Upper lobe of left lung (tissue), 6 donors: ENCODE results near the gene AKAP8L. TPM values are rescaled to one million over a fixed set of nuclear protein-coding genes. Genes with fewer than 3 reads are reported as not detected.
A peak's percentile ranks its signal among the peaks of the same experiment; 100 is the strongest.
"Not testable (repeated sequence)": the region's sequence is repeated elsewhere in the genome, so short reads cannot be mapped to it uniquely, and the experiment has no call there.

ENCODE experiments used
- ATAC-seq, 2 donors: fragments of 200-7000 bp; cut with Tn5 transposase; one replicate each; pipeline ENCODE4 v1.9.1; 2022; ENCODE audit warnings: mild to moderate bottlenecking in 2 of 2, moderate library complexity in 2 of 2; ENCODE audit not compliant: low FRiP score in 2 of 2
- DNase-seq, 2 donors: peaks; one replicate each; pipeline ENCODE4 v3.0.0-alpha.2; 2019 to 2020
- H3K27ac ChIP-seq, 4 donors: fragments of 200-600 bp; sonication (generic); one replicate each; pipeline ENCODE4 v1.5.1; 2016 to 2019
- H3K27me3 ChIP-seq, 4 donors: fragments of 200-600 bp; sonication (generic); one replicate each; pipeline ENCODE4 v1.5.1; 2017 to 2019
- H3K36me3 ChIP-seq, 4 donors: fragments of 200-600 bp; sonication (generic); one replicate each; pipeline ENCODE4 v1.5.1; 2016 to 2019
- H3K4me1 ChIP-seq, 4 donors: fragments of 200-600 bp; sonication (generic); one replicate each; pipeline ENCODE4 v1.5.1; 2018 to 2019
- H3K4me3 ChIP-seq, 4 donors: fragments of 200-600 bp; sonication (generic); one replicate each; pipeline ENCODE4 v1.5.1; 2017 to 2019; ENCODE audit warnings: mild to moderate bottlenecking in 2 of 4, moderate library complexity in 1 of 4
- H3K9me3 ChIP-seq, 4 donors: fragments of 200-600 bp; sonication (generic); one replicate each; pipeline ENCODE4 v1.5.1; 2018 to 2019
- CTCF ChIP-seq, 6 experiments: fragments of 450-650 bp in 4 of 6; fragments of 200-600 bp in 2 of 6; sonication (generic) in 2 of 6; IDR thresholded peaks; one replicate each; pipeline ENCODE4 v1.5.1; 2016 to 2019; ENCODE audit warnings: antibody characterized with exemption in 6 of 6
- EP300 ChIP-seq, 4 donors: sonication (generic); formaldehyde crosslinking; IDR thresholded peaks; one replicate each; pipeline ENCODE4 v1.5.1; 2017; ENCODE audit warnings: antibody characterized with exemption in 4 of 4, control low read depth in 2 of 4
- POLR2A ChIP-seq, 4 donors: fragments of 450-650 bp; IDR thresholded peaks; one replicate each; pipeline ENCODE4 v1.5.1; 2016 to 2017; ENCODE audit warnings: antibody characterized with exemption in 4 of 4, mild to moderate bottlenecking in 2 of 4
- POLR2AphosphoS5 ChIP-seq, 2 donors: sonication (generic); formaldehyde crosslinking; IDR thresholded peaks; one replicate each; pipeline ENCODE4 v1.5.1; 2017; ENCODE audit warnings: antibody characterized with exemption in 2 of 2
- WGBS, 2 donors: methylation state at CpG; one replicate each; pipeline ENCODE4 v1.1.5; 2017 to 2018; 5-methylcytosine and 5-hydroxymethylcytosine counted together
- total RNA-seq, 6 donors: library from RNA; depleted of rRNA in 4 of 6; stranded (reverse); fragments of >200 nt in 4 of 6; gene quantifications; one replicate each; pipeline versions ENCODE4 v1.1.0 to v1.2.1, GENCODE V29; 2016 to 2021
- donor health status: DM: no; HTN: no; CAD: no; lungs with moderate emphysema.
- donor health status: DM: no; HTN: yes; CAD: no; lungs with severe emphysema.

The AKAP8L gene
- total RNA-seq, 6 donors from 2014 or later: 79.8 to 476 (median 91.2) TPM

DNA sequence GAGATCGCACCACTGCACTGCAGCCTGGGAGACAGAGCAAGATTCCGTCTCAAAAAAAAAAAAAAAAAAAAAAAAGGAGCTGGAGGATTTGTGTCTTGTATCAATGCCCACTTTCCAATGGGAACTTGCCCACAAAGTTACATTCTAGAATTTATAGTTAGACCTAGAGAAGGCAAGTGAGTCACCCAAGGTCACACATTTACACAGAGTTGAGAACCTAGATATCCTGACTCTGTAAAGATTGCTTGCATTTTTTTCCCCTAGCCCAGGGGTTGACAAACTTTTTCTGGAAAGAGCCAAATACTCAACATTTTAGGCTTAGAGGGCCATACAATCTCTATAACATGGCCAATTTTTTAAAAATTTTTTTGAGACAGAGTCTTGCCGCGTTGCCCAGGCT is 78.7 kb downstream of the AKAP8L start:
- no peaks in the 10 kb centered on the region for H3K9me3 ChIP-seq
- H3K36me3 ChIP-seq: peaks cover 0 to 10% (median 0%) of the 10 kb centered on the region in 4 donors
- H3K27me3 ChIP-seq: no peaks in the 10 kb centered on the region
- TF ChIP-seq POLR2A (IDR thresholded peaks at IDR 0.05) (no peak), EP300 (IDR thresholded peaks at IDR 0.05) (no peak), CTCF (IDR thresholded peaks at IDR 0.05) (no peak), POLR2AphosphoS5 (IDR thresholded peaks at IDR 0.05) (no peak)
- DNase-seq: no peak
- H3K4me1 ChIP-seq: no peaks in the 10 kb centered on the region
- ATAC-seq: no peak
- no peak overlapping the region for H3K4me3 ChIP-seq
- WGBS, 2 donors: 90 to 98% methylated on average over 4 of the region's 4 CpGs
- no peak overlapping the region for H3K27ac ChIP-seq

GRCh38 chr19:15337202-15337601 is 81.6 kb downstream of the AKAP8L start:
- H3K9me3 ChIP-seq: no peaks in the 10 kb centered on the region
- no peaks in the 10 kb centered on the region for H3K27me3 ChIP-seq
- DNase-seq: no peak
- H3K27ac ChIP-seq: no peak overlapping the region
- peak in 1 of 2 donors; percentile 14 for ATAC-seq
- H3K4me1 ChIP-seq: peaks cover 9 to 20% (median 16%) of the 10 kb centered on the region in 4 donors
- WGBS, 2 donors: 70 to 77% methylated on average over 8 of the region's 8 CpGs
- H3K4me3 ChIP-seq: no peak overlapping the region
- no peak for TF ChIP-seq POLR2A (IDR thresholded peaks at IDR 0.05)
- no peak for TF ChIP-seq POLR2AphosphoS5 (IDR thresholded peaks at IDR 0.05)
- no peak for TF ChIP-seq EP300 (IDR thresholded peaks at IDR 0.05)
- no peak for TF ChIP-seq CTCF (IDR thresholded peaks at IDR 0.05)
- H3K36me3 ChIP-seq: no peaks in the 10 kb centered on the region

GRCh38 chr19:15335992-15336391 is 82.8 kb downstream of the AKAP8L start:
- not testable (repeated sequence) for H3K9me3 ChIP-seq, H3K36me3 ChIP-seq, DNase-seq, ATAC-seq, H3K27me3 ChIP-seq, H3K27ac ChIP-seq, H3K4me3 ChIP-seq
- peaks cover 9 to 20% (median 16%) of the 10 kb centered on the region in 4 donors for H3K4me1 ChIP-seq
- 72 to 86% methylated on average over 7 of the region's 7 CpGs for WGBS, 2 donors

DNA sequence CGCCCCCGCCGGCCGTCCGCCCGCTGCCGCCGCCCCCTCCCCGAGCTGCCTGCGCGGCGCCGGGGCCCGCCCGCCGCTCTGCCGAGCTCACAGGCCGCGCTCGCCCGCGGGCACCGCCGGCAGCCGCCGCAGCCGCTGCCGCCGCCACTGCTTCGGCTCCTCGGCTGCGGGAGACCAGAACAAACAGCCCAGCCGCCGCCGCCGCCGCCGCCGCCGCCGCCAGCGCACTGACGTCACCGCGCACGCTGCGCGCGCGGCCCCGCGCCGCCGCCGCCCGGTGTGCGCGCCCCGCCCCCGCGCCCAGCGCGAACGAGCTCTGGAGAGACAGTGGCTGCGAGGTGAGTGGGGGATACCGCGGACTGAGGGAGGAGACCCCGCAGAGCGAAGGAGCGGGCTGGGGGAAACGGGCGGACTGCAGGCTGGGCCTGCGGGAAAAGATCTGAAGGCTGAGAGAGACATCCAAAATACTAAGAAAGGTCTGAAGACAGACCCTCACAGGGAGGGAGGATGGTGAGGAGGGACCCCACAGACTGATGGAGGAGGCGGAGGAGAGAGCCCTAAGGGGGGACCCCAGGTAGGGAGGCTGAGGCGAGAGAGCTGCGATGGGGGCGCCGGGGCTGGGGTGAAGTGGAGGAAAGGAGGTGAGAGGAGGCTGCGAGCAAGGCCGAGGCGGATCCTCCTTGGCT is 86.3 kb downstream of the AKAP8L start, which contains the start of gene BRD4:
BRD4 (minus strand) TSS at position 229 of the 686 bp plus-strand sequence. CDS start 59,440 bp downstream, outside the sequence.
- WGBS, 2 donors: 6 to 10% methylated on average over 19 to 23 of the region's 81 CpGs
- DNase-seq (peak; percentile 67 to 97), ATAC-seq (peak; percentile 78 to 85)
- H3K27ac ChIP-seq: peak within 1 kb of the TSS; percentile 87 to 99 (median 92)
- H3K36me3 ChIP-seq: no peaks in the 10 kb centered on the region
- TF ChIP-seq POLR2A (IDR thresholded peaks at IDR 0.05) (peak in 2 of 4 donors; percentile 5 to 43), POLR2AphosphoS5 (IDR thresholded peaks at IDR 0.05) (peak in 1 of 2 donors; percentile 11), EP300 (IDR thresholded peaks at IDR 0.05) (no peak)
- no peaks in the 10 kb centered on the region for H3K9me3 ChIP-seq
- peak within 1 kb of the TSS; percentile 65 to 95 (median 84) for H3K4me3 ChIP-seq
- H3K4me1 ChIP-seq: peaks cover 41 to 54% (median 47%) of the 10 kb centered on the region in 4 donors
- no peaks in the 10 kb centered on the region for H3K27me3 ChIP-seq

- Histone ChIP-seq H3K27me3 (no peaks in the 10 kb centered on the region), H3K36me3 (no peaks in the 10 kb centered on the region), H3K27ac (peak overlapping the region; percentile 87 to 99 (median 92)), H3K4me1 (peaks cover 48 to 62% (median 55%) of the 10 kb centered on the region in 4 donors), H3K9me3 (no peaks in the 10 kb centered on the region), H3K4me3 (peak overlapping the region; percentile 65 to 95 (median 84))
- DNase-seq (peak; percentile 47 to 95), ATAC-seq (peak; percentile 17 to 62)
- TF ChIP-seq POLR2A (IDR thresholded peaks at IDR 0.05) (peak in 1 of 4 donors; percentile 25), CTCF (IDR thresholded peaks at IDR 0.05) (peak in 1 of 6 experiments; percentile 13), EP300 (IDR thresholded peaks at IDR 0.05) (no peak), POLR2AphosphoS5 (IDR thresholded peaks at IDR 0.05) (peak in 1 of 2 donors; percentile 25)
- WGBS, 2 donors: 0 to 1% methylated on average over 14 to 16 of the region's 122 CpGs
These were observed 87.1 kb downstream of the AKAP8L start for GRCh38 chr19:15331419-15332310.
